ENCODE measurements around the gene SNRPA1. TPM values are rescaled to one million over a fixed set of nuclear protein-coding genes. Genes with fewer than 3 reads are reported as not detected.

SNRPA1 gene
- total and polyA plus RNA-seq, 2 of the 13 experiments (the other 11 are each of a cell fraction or from before 2014, with no cell fraction given), result 41.2 to 108 TPM

DNA sequence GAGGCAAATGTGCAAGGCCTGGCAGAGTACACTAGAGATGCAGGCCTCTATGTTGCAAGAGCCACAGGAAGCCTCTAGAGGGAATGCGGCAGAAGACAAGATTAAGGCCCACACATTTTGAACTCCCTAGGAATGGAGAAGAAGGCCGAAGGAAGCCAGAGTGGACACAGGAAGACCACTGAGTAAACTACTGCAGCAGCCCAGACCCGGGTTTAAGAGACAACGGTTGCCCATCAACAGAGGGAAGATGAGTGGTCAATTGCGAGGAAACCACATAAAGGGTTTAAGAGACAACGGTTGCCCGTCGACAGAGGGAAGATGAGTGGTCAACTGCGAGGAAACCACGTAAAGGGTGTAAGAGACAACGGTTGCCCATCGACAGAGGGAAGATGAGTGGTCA, 57.8 kb downstream of the SNRPA1 start:
- DNase-seq (ENCODE audit: low spot score), result no peak
- no peak overlapping the region for H2AFZ ChIP-seq (ENCODE audit: low read length)
- in situ Hi-C loops (cut with HindIII; ENCODE audit: extremely low pct_ligation_motif_present, low pct_unique_long_range_greater_than_20kb) (no loop called here), intact Hi-C loops (cut with micrococcal nuclease; ENCODE audit: unreplicated experiment) (no loop called here)
- no peak overlapping the region for H3K4me3 ChIP-seq (replicated peaks in 1 of 3; ENCODE audit: insufficient read depth in 1 of 3, low read depth in 2 of 3, low read length in 3 of 3)
- H3K4me1 ChIP-seq (ENCODE audit: insufficient read depth, low read length), result peaks cover 30% of the 10 kb centered on the region; the same call in 1 of the 2 replicates
- peaks cover 8 to 34% of the 10 kb centered on the region in 2 experiments; a peak in 4 of 5 replicates for H3K36me3 ChIP-seq (replicated peaks in 1 of 2; ENCODE audit: control insufficient read depth in 1 of 2, insufficient read depth in 2 of 2, low read length in 2 of 2)
- no TSS peak for BruUV-seq (replicated peaks)
- ChIA-PET POLR2A (no interaction called here), CTCF (ENCODE audit: low intra/inter-chr PET ratio, low total read pairs) (no interaction called here)
- no peak overlapping the region for H3K4me2 ChIP-seq (ENCODE audit: low read depth, low read length)
- no peaks in the 10 kb centered on the region for H3K27me3 ChIP-seq (ENCODE audit: control insufficient read depth in 1 of 2, insufficient read depth in 2 of 2, low read length in 2 of 2)
- FAIRE-seq, result no peak
- H4K20me1 ChIP-seq (ENCODE audit: insufficient read depth, low read length), result peaks cover 11% of the 10 kb centered on the region; the same call in 1 of the 2 replicates
- H3K9me3 ChIP-seq (ENCODE audit: low read length), result no peaks in the 10 kb centered on the region
- no peak for TF ChIP-seq ISX (CRISPR knock-in tag; conservative IDR thresholded peaks at IDR 0.05)
- TF ChIP-seq YY1 (IDR thresholded peaks at IDR 0.05; ENCODE audit: insufficient read depth, insufficient replicate concordance, low read depth, low read length), result no peak
- TF ChIP-seq, protein P1, sequence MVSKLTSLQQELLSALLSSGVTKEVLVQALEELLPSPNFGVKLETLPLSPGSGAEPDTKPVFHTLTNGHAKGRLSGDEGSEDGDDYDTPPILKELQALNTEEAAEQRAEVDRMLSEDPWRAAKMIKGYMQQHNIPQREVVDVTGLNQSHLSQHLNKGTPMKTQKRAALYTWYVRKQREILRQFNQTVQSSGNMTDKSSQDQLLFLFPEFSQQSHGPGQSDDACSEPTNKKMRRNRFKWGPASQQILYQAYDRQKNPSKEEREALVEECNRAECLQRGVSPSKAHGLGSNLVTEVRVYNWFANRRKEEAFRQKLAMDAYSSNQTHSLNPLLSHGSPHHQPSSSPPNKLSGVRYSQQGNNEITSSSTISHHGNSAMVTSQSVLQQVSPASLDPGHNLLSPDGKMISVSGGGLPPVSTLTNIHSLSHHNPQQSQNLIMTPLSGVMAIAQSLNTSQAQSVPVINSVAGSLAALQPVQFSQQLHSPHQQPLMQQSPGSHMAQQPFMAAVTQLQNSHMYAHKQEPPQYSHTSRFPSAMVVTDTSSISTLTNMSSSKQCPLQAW (CRISPR knock-in tag; IDR thresholded peaks at IDR 0.05), result no peak
- no peak overlapping the region for H3K9ac ChIP-seq (ENCODE audit: insufficient read depth, low read depth, low read length)
- WGBS (ENCODE audit: low lambda C conversion rate), result 98% methylated on average over 12 of the region's 12 CpGs
- no peak for ATAC-seq
- no peak overlapping the region for H3K27ac ChIP-seq (ENCODE audit: extremely low read length, insufficient read depth, low read length)
- H3K79me2 ChIP-seq (ENCODE audit: insufficient read depth, low read length), result peaks cover 64% of the 10 kb centered on the region

DNA sequence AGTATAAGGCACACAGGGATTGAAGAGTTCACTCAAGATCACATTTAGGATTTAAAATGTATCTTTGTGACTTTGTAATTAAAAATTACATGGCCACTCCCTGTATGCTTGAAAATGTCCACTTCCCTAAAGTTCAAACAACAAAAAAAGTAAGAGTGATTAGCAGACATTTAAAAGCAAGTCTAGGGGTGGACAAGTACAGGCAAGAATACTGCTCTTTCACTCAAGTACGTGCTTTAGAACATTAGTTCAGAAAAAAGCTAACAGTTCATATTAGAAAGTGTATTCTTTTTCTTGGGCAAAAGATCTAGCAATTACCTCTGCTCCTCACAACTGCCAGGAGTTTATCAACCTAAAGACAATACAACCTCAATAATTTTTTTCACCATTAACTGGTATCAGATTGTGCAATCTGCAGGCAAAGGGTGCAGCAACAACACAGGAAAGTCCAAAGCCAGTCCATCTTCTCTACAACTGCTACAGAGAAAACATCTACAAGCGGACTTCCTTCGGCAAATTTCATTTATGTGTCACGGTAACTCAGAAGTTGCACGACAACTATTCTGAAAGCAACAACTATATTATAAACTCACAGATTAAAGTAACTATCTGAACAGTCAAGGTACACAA, 61.3 kb downstream of the SNRPA1 start:
- in situ Hi-C loops (cut with HindIII; ENCODE audit: extremely low pct_ligation_motif_present, low pct_unique_long_range_greater_than_20kb), result no loop called here
- Histone ChIP-seq H3K27me3 (ENCODE audit: control insufficient read depth in 1 of 2, insufficient read depth in 2 of 2, low read length in 2 of 2) (no peaks in the 10 kb centered on the region), H4K20me1 (ENCODE audit: insufficient read depth, low read length) (peaks cover 7% of the 10 kb centered on the region; the same call in 1 of the 2 replicates), H3K9me3 (ENCODE audit: low read length) (no peaks in the 10 kb centered on the region), H3K4me3 (replicated peaks in 1 of 3; ENCODE audit: insufficient read depth in 1 of 3, low read depth in 2 of 3, low read length in 3 of 3) (no peak overlapping the region), H3K36me3 (replicated peaks in 1 of 2; ENCODE audit: control insufficient read depth in 1 of 2, insufficient read depth in 2 of 2, low read length in 2 of 2) (peaks cover 8 to 40% of the 10 kb centered on the region in 2 experiments; a peak in 4 of 5 replicates), H3K9ac (ENCODE audit: insufficient read depth, low read depth, low read length) (no peak overlapping the region), H2AFZ (ENCODE audit: low read length) (no peak overlapping the region), H3K27ac (ENCODE audit: extremely low read length, insufficient read depth, low read length) (no peak overlapping the region), H3K4me2 (ENCODE audit: low read depth, low read length) (no peak overlapping the region), H3K4me1 (ENCODE audit: insufficient read depth, low read length) (peaks cover 6% of the 10 kb centered on the region; the same call in 1 of the 2 replicates), H3K79me2 (ENCODE audit: insufficient read depth, low read length) (peaks cover 60% of the 10 kb centered on the region)
- BruUV-seq (replicated peaks), result no TSS peak
- ChIA-PET CTCF (ENCODE audit: low intra/inter-chr PET ratio, low total read pairs) (no interaction called here), POLR2A (no interaction called here)
- FAIRE-seq (no peak), DNase-seq (ENCODE audit: low spot score) (no peak), ATAC-seq (no peak)
- intact Hi-C loops (cut with micrococcal nuclease; ENCODE audit: unreplicated experiment), result no loop called here
- WGBS (ENCODE audit: low lambda C conversion rate), result 100% methylated on average over 5 of the region's 5 CpGs
- no peak for TF ChIP-seq MTA1 (CRISPR knock-in tag; IDR thresholded peaks at IDR 0.05; ENCODE audit: borderline replicate concordance)
- no peak for TF ChIP-seq KLF6 (CRISPR knock-in tag; IDR thresholded peaks at IDR 0.05)
- TF ChIP-seq FOXP1 (IDR thresholded peaks at IDR 0.05), result no peak
- TF ChIP-seq FOXP1 (CRISPR knock-in tag; IDR thresholded peaks at IDR 0.05), result no peak
- no peak for TF ChIP-seq ZNF720 (CRISPR knock-in tag; IDR thresholded peaks at IDR 0.05)
- TF ChIP-seq CREB1 (IDR thresholded peaks at IDR 0.05), result no peak
- TF ChIP-seq CREB1 (CRISPR knock-in tag; IDR thresholded peaks at IDR 0.05), result no peak
- peak; percentile 38; the same call in 1 of the 2 replicates for TF ChIP-seq CEBPB (IDR thresholded peaks at IDR 0.05; ENCODE audit: borderline replicate concordance, low read depth, low read length)
- TF ChIP-seq NFE2 (CRISPR knock-in tag; IDR thresholded peaks at IDR 0.05), result no peak

Data from HepG2 (cell line).